Measurements from ENCODE around the gene VAT1L. TPM values are rescaled to one million over a fixed set of nuclear protein-coding genes. Genes with fewer than 3 reads are reported as not detected.

VAT1L gene
- total RNA-seq, 1 experiment from 2014 or later, result 0.10 TPM

DNA sequence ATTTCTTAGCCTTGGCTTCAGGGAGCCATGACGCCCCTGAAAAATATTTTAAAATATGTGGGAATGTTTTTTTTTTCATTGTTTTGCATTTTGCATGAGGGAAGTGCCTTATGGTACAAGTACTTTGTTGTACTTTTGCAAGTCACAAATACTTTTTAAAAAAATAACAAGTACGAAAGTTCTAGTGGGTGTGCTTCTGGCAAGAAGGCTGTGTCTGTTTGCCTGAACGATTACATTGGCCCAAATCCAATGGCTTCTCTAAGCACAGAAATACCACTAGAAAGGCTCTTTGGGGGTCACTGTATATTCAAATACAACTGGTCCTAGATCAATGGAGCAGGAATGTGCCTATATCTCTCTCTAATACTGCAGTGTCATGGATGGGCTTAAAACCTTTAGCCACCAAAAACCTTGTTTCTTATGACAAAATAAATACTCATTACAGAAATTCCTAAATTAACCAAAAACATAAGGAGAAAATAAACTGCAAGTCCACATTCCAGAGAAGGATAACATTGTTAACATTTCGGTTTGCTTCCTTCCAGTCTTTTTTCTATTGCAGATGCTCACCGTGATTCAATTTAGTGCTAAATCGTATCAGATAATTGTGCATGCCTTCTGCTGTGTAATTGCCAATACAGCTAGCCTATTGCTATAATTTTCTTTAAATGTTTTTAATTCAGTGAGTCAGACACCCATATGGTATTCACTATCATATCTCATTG is 97.4 kb downstream of the VAT1L start:
- BruUV-seq (replicated peaks), result no TSS peak
- intact Hi-C loops (cut with micrococcal nuclease), result loop anchor here (5.0 kb wide), 1 partner anchor 48 kb away; no protein-coding TSS in a partner anchor
- H3K4me2 ChIP-seq (ENCODE audit: low read length), result no peak overlapping the region

DNA sequence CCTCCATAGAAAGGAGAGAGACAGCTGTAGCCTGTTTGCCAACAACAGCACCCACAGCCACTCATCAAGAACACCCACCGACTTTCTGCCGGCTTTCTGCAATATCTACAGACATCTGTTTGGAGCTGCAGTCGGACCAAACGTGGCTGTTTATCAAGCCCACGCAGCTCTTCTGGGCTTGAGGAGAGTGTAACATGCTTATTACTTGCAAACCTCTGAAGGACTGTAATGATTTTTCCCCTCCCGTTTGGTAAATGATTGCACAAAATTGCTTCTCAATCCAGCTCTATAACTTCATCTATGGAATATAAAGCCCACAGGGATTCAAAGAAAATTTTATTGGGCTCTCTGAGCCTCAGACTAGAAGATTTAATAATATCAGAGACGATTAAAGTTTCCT is 100.5 kb downstream of the VAT1L start:
- Histone ChIP-seq H3K4me3 (replicated peaks in 1 of 2; ENCODE audit: low read depth in 1 of 2, low read length in 2 of 2) (no peak overlapping the region), H3K36me3 (ENCODE audit: control insufficient read depth in 1 of 2, insufficient read depth in 2 of 2, low read length in 2 of 2) (no peaks in the 10 kb centered on the region), H3K9ac (ENCODE audit: low read length) (no peak overlapping the region), H3K27ac (ENCODE audit: low read depth, low read length) (no peak overlapping the region), H3K4me1 (ENCODE audit: control insufficient read depth in 1 of 2, insufficient read depth in 2 of 2, low read length in 2 of 2) (no peaks in the 10 kb centered on the region), H3K4me2 (ENCODE audit: low read length) (no peak overlapping the region), H3K9me3 (ENCODE audit: control insufficient read depth in 1 of 2, insufficient read depth in 1 of 2, low read depth in 1 of 2, low read length in 2 of 2) (no peaks in the 10 kb centered on the region), H4K20me1 (ENCODE audit: insufficient read depth) (no peaks in the 10 kb centered on the region), H2AFZ (ENCODE audit: low read depth, low read length, poor library complexity, severe bottlenecking) (no peak overlapping the region), H3K9me2 (ENCODE audit: insufficient read depth) (no peaks in the 10 kb centered on the region), H3K27me3 (ENCODE audit: insufficient read depth, low read length) (peaks cover 65% of the 10 kb centered on the region), H3K79me2 (ENCODE audit: insufficient read depth, low read length) (no peaks in the 10 kb centered on the region)
- RAD21 ChIA-PET (ENCODE audit: low non-redundant PET in 1 of 2, low total read pairs in 2 of 2, uncharacterized antibody in 2 of 2, unreplicated experiment in 2 of 2), result no interaction called here
- POLR2A ChIA-PET, result no interaction called here
- intact Hi-C loops (cut with micrococcal nuclease), result loop anchor here (5.0 kb wide), 1 partner anchor 52 kb away; no protein-coding TSS in a partner anchor
- CTCF ChIA-PET, result no interaction called here
- DNase-seq (ENCODE audit: low read depth, low spot score) (no peak), ATAC-seq (no peak)
- no TSS peak for BruUV-seq (replicated peaks)
- TF ChIP-seq CBX3 (IDR thresholded peaks at IDR 0.05; ENCODE audit: low read depth) (no peak), POLR2AphosphoS5 (IDR thresholded peaks at IDR 0.05; ENCODE audit: low read depth, low read length) (no peak), FOSL1 (IDR thresholded peaks at IDR 0.05; ENCODE audit: low read depth) (no peak), RAD21 (IDR thresholded peaks at IDR 0.05; ENCODE audit: low read depth) (no peak), POLR2A (IDR thresholded peaks at IDR 0.05; ENCODE audit: borderline replicate concordance, extremely low read depth, insufficient read depth, insufficient read length) (no peak), SIN3A (IDR thresholded peaks at IDR 0.05; ENCODE audit: low read depth) (no peak), SP1 (IDR thresholded peaks at IDR 0.05; ENCODE audit: low read depth) (no peak), EGR1 (IDR thresholded peaks at IDR 0.05; ENCODE audit: low read depth) (no peak), ZNF274 (IDR thresholded peaks at IDR 0.05; ENCODE audit: low read depth, low read length) (no peak), YY1 (IDR thresholded peaks at IDR 0.05; ENCODE audit: extremely low read depth, insufficient replicate concordance, low read depth, low read length) (no peak), EZH2phosphoT487 (IDR thresholded peaks at IDR 0.05; ENCODE audit: borderline replicate concordance) (no peak), JUND (IDR thresholded peaks at IDR 0.05) (no peak)
- TF ChIP-seq, protein P1, sequence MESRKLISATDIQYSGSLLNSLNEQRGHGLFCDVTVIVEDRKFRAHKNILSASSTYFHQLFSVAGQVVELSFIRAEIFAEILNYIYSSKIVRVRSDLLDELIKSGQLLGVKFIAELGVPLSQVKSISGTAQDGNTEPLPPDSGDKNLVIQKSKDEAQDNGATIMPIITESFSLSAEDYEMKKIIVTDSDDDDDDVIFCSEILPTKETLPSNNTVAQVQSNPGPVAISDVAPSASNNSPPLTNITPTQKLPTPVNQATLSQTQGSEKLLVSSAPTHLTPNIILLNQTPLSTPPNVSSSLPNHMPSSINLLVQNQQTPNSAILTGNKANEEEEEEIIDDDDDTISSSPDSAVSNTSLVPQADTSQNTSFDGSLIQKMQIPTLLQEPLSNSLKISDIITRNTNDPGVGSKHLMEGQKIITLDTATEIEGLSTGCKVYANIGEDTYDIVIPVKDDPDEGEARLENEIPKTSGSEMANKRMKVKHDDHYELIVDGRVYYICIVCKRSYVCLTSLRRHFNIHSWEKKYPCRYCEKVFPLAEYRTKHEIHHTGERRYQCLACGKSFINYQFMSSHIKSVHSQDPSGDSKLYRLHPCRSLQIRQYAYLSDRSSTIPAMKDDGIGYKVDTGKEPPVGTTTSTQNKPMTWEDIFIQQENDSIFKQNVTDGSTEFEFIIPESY (IDR thresholded peaks at IDR 0.05; ENCODE audit: extremely low read depth, insufficient replicate concordance, low read length), result no peak
- TF ChIP-seq, protein P2, sequence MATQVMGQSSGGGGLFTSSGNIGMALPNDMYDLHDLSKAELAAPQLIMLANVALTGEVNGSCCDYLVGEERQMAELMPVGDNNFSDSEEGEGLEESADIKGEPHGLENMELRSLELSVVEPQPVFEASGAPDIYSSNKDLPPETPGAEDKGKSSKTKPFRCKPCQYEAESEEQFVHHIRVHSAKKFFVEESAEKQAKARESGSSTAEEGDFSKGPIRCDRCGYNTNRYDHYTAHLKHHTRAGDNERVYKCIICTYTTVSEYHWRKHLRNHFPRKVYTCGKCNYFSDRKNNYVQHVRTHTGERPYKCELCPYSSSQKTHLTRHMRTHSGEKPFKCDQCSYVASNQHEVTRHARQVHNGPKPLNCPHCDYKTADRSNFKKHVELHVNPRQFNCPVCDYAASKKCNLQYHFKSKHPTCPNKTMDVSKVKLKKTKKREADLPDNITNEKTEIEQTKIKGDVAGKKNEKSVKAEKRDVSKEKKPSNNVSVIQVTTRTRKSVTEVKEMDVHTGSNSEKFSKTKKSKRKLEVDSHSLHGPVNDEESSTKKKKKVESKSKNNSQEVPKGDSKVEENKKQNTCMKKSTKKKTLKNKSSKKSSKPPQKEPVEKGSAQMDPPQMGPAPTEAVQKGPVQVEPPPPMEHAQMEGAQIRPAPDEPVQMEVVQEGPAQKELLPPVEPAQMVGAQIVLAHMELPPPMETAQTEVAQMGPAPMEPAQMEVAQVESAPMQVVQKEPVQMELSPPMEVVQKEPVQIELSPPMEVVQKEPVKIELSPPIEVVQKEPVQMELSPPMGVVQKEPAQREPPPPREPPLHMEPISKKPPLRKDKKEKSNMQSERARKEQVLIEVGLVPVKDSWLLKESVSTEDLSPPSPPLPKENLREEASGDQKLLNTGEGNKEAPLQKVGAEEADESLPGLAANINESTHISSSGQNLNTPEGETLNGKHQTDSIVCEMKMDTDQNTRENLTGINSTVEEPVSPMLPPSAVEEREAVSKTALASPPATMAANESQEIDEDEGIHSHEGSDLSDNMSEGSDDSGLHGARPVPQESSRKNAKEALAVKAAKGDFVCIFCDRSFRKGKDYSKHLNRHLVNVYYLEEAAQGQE (IDR thresholded peaks at IDR 0.05; ENCODE audit: low read depth), result no peak
- TF ChIP-seq, protein P3, sequence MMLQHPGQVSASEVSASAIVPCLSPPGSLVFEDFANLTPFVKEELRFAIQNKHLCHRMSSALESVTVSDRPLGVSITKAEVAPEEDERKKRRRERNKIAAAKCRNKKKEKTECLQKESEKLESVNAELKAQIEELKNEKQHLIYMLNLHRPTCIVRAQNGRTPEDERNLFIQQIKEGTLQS (IDR thresholded peaks at IDR 0.05), result no peak

More for the DNA sequence above, 97.4 kb downstream of the VAT1L start:
- Histone ChIP-seq H3K9me2 (ENCODE audit: insufficient read depth) (no peaks in the 10 kb centered on the region), H3K27me3 (ENCODE audit: insufficient read depth, low read length) (peaks cover 76% of the 10 kb centered on the region), H3K4me3 (replicated peaks in 1 of 2; ENCODE audit: low read depth in 1 of 2, low read length in 2 of 2) (no peak overlapping the region), H3K9me3 (ENCODE audit: control insufficient read depth in 1 of 2, insufficient read depth in 1 of 2, low read depth in 1 of 2, low read length in 2 of 2) (no peaks in the 10 kb centered on the region), H4K20me1 (ENCODE audit: insufficient read depth) (no peaks in the 10 kb centered on the region), H3K4me1 (ENCODE audit: control insufficient read depth in 1 of 2, insufficient read depth in 2 of 2, low read length in 2 of 2) (no peaks in the 10 kb centered on the region), H2AFZ (ENCODE audit: low read depth, low read length, poor library complexity, severe bottlenecking) (no peak overlapping the region), H3K79me2 (ENCODE audit: insufficient read depth, low read length) (no peaks in the 10 kb centered on the region), H3K36me3 (ENCODE audit: control insufficient read depth in 1 of 2, insufficient read depth in 2 of 2, low read length in 2 of 2) (no peaks in the 10 kb centered on the region), H3K9ac (ENCODE audit: low read length) (no peak overlapping the region), H3K27ac (ENCODE audit: low read depth, low read length) (no peak overlapping the region)
- DNase-seq (ENCODE audit: low read depth, low spot score), result no peak
- CTCF ChIA-PET, result no interaction called here
- POLR2A ChIA-PET, result no interaction called here
- RAD21 ChIA-PET (ENCODE audit: low non-redundant PET in 1 of 2, low total read pairs in 2 of 2, uncharacterized antibody in 2 of 2, unreplicated experiment in 2 of 2), result no interaction called here
- no peak for ATAC-seq
- no peak for TF ChIP-seq ELF1 (IDR thresholded peaks at IDR 0.05; ENCODE audit: borderline replicate concordance, low read depth)
